ENCODE measurements around the gene ATP6V1B1.

DNA sequence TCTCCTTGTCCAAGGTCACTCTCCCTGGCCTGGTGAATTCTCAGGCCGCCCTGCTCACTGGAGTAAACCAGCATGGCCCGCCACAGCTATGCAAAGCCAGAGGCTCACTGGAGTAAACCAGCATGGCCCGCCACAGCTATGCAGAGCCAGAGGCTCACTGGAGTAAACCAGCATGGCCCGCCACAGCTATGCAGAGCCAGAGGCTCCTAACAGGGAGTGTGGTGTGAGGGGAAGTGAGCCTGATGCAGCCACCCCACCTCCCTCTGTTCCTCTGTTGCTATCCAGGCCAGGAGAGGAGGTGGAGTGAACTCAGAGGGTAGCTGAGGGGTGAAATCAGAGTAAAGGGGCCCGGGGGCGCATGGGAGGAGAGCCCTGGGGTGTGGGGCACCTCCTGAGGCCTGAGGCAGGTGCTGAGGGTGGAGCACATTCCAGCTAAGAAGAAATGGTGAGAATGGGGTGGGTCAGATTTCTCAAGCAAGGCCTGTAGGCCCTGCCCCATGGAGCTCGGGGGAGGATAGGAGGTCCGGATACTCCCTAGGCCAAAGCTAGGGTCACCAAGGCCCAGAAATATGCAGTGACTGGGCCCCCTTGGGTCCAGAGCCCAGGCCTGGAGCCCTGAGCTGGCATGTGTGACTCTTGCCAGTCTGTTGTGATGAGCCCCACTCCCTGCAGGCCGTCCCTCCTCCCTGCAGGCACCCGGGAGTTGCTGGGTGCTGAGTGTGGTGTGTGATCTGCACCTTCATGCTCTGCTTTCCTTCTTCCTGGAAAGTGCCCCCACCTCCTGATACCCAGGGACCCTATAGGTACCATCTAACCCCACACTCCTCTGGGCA is 1.5 kb downstream of the ATP6V1B1 start:
- TF ChIP-seq, protein P1, sequence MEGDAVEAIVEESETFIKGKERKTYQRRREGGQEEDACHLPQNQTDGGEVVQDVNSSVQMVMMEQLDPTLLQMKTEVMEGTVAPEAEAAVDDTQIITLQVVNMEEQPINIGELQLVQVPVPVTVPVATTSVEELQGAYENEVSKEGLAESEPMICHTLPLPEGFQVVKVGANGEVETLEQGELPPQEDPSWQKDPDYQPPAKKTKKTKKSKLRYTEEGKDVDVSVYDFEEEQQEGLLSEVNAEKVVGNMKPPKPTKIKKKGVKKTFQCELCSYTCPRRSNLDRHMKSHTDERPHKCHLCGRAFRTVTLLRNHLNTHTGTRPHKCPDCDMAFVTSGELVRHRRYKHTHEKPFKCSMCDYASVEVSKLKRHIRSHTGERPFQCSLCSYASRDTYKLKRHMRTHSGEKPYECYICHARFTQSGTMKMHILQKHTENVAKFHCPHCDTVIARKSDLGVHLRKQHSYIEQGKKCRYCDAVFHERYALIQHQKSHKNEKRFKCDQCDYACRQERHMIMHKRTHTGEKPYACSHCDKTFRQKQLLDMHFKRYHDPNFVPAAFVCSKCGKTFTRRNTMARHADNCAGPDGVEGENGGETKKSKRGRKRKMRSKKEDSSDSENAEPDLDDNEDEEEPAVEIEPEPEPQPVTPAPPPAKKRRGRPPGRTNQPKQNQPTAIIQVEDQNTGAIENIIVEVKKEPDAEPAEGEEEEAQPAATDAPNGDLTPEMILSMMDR (IDR thresholded peaks at IDR 0.05) = no peak
- TF ChIP-seq POLR2A (IDR thresholded peaks at IDR 0.05) = no peak
